ENCODE data around the gene BDP1.
"Not testable (repeated sequence)": the region's sequence is repeated elsewhere in the genome, so short reads cannot be mapped to it uniquely, and the experiment has no call there.

The BDP1 gene

DNA sequence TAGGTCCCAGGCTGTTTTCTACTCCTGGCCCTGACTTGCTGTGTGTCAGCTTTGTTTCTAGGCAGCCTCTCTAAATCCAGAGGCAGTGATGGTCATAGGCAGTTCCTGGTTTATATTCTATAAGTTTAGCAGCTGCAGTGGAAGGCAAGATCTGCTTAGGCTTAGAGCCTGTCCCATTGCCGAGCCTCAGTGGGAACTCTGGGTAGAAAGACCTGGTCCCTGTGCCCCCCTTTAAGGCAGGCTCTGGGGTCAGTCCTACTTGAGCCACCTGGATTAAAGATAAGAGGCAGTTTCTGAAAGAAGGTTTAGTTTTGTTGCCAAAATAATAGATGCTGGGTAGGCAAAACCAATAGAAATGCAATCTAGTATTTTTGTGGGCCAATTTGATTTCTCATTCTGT lies 145.3 kb downstream of the BDP1 start:
- Histone ChIP-seq H3K36me3 (ENCODE audit: low read length) (peaks cover 34% of the 10 kb centered on the region), H3K4me3 (ENCODE audit: insufficient read depth, low read length, poor library complexity, severe bottlenecking) (no peak overlapping the region)

DNA sequence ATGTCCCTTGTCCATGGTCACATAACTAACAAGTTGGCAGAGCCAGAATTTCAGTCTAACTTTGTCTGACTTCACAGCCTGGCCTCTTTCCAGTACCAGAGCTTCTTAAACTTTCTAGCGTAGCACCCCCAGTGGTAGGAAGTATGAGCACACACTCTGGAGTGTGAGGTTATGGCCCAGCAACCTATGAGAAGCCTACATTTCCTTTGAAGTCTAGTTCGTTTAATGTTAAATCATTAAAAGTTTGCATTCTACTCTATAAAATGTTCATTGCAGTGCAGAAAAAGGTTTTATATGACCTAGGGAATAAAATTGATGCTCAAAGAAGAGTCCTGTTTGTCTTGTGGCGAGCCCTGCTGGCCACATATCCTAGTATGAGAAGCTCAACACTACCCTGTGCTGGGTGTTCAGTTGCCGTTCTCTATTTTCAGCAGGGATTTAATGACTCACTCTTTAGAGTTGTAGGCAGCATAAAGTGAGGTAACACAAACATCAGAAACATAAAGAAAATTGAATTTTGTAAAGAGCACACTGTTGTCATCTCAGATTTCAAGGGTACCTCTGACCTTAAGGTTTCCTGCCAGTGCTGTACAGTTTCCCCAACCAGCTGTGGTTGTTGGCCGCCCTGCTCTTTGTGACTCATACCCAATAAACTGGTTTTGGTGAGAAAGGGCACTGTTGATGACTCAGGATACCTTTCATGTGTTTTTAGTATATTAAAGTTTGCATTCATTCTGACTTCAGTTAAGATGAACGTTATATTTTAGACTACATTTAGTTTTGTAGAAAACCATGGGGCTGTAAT lies 146.0 kb downstream of the BDP1 start:
- no peak overlapping the region for H3K4me2 ChIP-seq (ENCODE audit: low read depth, low read length, poor library complexity, severe bottlenecking)
- no peak overlapping the region for H3K9ac ChIP-seq (ENCODE audit: low read length)
- no peaks in the 10 kb centered on the region for H3K27me3 ChIP-seq (ENCODE audit: low read length)
- H4K20me1 ChIP-seq (ENCODE audit: low read depth, low read length): no peaks in the 10 kb centered on the region
- H3K79me2 ChIP-seq (ENCODE audit: insufficient read depth, low read length): peaks cover 6% of the 10 kb centered on the region; the same call in 1 of the 2 replicates
- TF ChIP-seq, protein P1, sequence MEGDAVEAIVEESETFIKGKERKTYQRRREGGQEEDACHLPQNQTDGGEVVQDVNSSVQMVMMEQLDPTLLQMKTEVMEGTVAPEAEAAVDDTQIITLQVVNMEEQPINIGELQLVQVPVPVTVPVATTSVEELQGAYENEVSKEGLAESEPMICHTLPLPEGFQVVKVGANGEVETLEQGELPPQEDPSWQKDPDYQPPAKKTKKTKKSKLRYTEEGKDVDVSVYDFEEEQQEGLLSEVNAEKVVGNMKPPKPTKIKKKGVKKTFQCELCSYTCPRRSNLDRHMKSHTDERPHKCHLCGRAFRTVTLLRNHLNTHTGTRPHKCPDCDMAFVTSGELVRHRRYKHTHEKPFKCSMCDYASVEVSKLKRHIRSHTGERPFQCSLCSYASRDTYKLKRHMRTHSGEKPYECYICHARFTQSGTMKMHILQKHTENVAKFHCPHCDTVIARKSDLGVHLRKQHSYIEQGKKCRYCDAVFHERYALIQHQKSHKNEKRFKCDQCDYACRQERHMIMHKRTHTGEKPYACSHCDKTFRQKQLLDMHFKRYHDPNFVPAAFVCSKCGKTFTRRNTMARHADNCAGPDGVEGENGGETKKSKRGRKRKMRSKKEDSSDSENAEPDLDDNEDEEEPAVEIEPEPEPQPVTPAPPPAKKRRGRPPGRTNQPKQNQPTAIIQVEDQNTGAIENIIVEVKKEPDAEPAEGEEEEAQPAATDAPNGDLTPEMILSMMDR (IDR thresholded peaks at IDR 0.05; ENCODE audit: insufficient read depth, low read length, poor library complexity, severe bottlenecking): peak; percentile 48
- no peak for TF ChIP-seq EZH2phosphoT487 (conservative IDR thresholded peaks at IDR 0.05; ENCODE audit: low read length)
- peaks cover 28% of the 10 kb centered on the region for H3K36me3 ChIP-seq (ENCODE audit: low read length)
- no peaks in the 10 kb centered on the region for H3K9me3 ChIP-seq (ENCODE audit: insufficient read depth, low read length)
- H2AFZ ChIP-seq (ENCODE audit: low read depth, low read length, severe bottlenecking): no peak overlapping the region
- no peaks in the 10 kb centered on the region for H3K9me2 ChIP-seq (replicated peaks; ENCODE audit: insufficient read depth, low read length)
- 0 out of 2 replicates have a peak, but pooled peaks cover 3% of the 10 kb centered on the region for H3F3A ChIP-seq (ENCODE audit: insufficient read depth)
- no peak overlapping the region for H3K4me3 ChIP-seq (ENCODE audit: insufficient read depth, low read length, poor library complexity, severe bottlenecking)
- no peak overlapping the region for H3K27ac ChIP-seq (ENCODE audit: low read depth, low read length)

More for the DNA sequence above, 145.3 kb downstream of the BDP1 start:
- no peaks in the 10 kb centered on the region for H4K20me1 ChIP-seq (ENCODE audit: low read depth, low read length)
- no peaks in the 10 kb centered on the region for H3K9me3 ChIP-seq (ENCODE audit: insufficient read depth, low read length)
- H3K9ac ChIP-seq (ENCODE audit: low read length): no peak overlapping the region
- 0 out of 2 replicates have a peak, but pooled peaks cover 3% of the 10 kb centered on the region for H3F3A ChIP-seq (ENCODE audit: insufficient read depth)
- H2AFZ ChIP-seq (ENCODE audit: low read depth, low read length, severe bottlenecking): no peak overlapping the region
- no peak overlapping the region for H3K27ac ChIP-seq (ENCODE audit: low read depth, low read length)
- no peaks in the 10 kb centered on the region for H3K9me2 ChIP-seq (replicated peaks; ENCODE audit: insufficient read depth, low read length)
- H3K4me2 ChIP-seq (ENCODE audit: low read depth, low read length, poor library complexity, severe bottlenecking): no peak overlapping the region
- H3K27me3 ChIP-seq (ENCODE audit: low read length): no peaks in the 10 kb centered on the region
- H3K79me2 ChIP-seq (ENCODE audit: insufficient read depth, low read length): peaks cover 6% of the 10 kb centered on the region; the same call in 1 of the 2 replicates
- TF ChIP-seq, protein P1 (IDR thresholded peaks at IDR 0.05; ENCODE audit: insufficient read depth, low read length, poor library complexity, severe bottlenecking): no peak
- no peak for TF ChIP-seq EZH2phosphoT487 (conservative IDR thresholded peaks at IDR 0.05; ENCODE audit: low read length)

DNA sequence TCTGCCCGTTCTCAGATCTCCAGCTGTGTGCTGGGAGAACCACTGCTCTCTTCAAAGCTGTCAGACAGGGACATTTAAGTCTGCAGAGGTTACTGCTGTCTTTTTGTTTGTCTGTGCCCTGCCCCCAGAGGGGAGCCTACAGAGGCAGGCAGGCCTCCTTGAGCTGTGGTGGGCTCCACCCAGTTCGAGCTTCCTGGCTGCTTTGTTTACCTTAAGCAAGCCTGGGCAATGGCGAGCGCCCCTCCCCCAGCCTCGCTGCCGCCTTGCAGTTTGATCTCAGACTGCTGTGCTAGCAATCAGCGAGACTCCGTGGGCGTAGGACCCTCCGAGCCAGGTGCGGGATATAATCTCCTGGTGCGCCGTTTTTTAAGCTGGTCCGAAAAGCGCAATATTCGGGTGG lies 154.5 kb downstream of the BDP1 start:
- not testable (repeated sequence) for H3K4me2 ChIP-seq (ENCODE audit: low read depth, low read length, poor library complexity, severe bottlenecking); H3K79me2 ChIP-seq (ENCODE audit: insufficient read depth, low read length); H3F3A ChIP-seq (ENCODE audit: insufficient read depth); H3K36me3 ChIP-seq (ENCODE audit: low read length); H3K27ac ChIP-seq (ENCODE audit: low read depth, low read length); H3K9me2 ChIP-seq (replicated peaks; ENCODE audit: insufficient read depth, low read length); H3K9ac ChIP-seq (ENCODE audit: low read length); H2AFZ ChIP-seq (ENCODE audit: low read depth, low read length, severe bottlenecking); H4K20me1 ChIP-seq (ENCODE audit: low read depth, low read length); H3K27me3 ChIP-seq (ENCODE audit: low read length); H3K4me3 ChIP-seq (ENCODE audit: insufficient read depth, low read length, poor library complexity, severe bottlenecking); H3K9me3 ChIP-seq (ENCODE audit: insufficient read depth, low read length)

DNA sequence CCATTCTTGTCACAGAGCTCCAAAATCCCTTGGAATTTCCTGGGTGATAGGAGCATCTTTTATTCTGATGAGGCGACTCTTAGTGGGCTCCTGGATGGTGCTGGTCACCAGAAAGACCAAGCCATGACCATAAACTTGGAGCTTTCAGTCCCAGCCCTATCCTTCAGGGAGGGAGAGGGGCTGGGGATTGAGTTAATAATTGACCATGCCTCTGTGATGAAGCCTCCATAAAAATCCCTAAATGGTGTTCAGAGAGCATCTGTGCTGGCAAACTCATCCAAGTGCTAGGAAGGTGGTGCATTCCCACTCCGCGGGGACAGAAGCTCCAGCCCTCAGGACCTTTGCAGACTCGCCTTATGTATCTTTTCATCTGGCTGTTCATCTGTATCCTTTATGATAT lies 160.4 kb downstream of the BDP1 start:
- Histone ChIP-seq H3K9me2 (replicated peaks; ENCODE audit: insufficient read depth, low read length) (no peaks in the 10 kb centered on the region), H2AFZ (ENCODE audit: low read depth, low read length, severe bottlenecking) (no peak overlapping the region), H3K9ac (ENCODE audit: low read length) (no peak overlapping the region), H3K27me3 (ENCODE audit: low read length) (no peaks in the 10 kb centered on the region), H3K9me3 (ENCODE audit: insufficient read depth, low read length) (no peaks in the 10 kb centered on the region), H4K20me1 (ENCODE audit: low read depth, low read length) (no peaks in the 10 kb centered on the region), H3K79me2 (ENCODE audit: insufficient read depth, low read length) (peaks cover 8% of the 10 kb centered on the region; the same call in 1 of the 2 replicates), H3K4me2 (ENCODE audit: low read depth, low read length, poor library complexity, severe bottlenecking) (no peak overlapping the region), H3K36me3 (ENCODE audit: low read length) (peaks cover 4% of the 10 kb centered on the region; the same call in 1 of the 2 replicates), H3K4me3 (ENCODE audit: insufficient read depth, low read length, poor library complexity, severe bottlenecking) (no peak overlapping the region), H3K27ac (ENCODE audit: low read depth, low read length) (no peak overlapping the region), H3F3A (ENCODE audit: insufficient read depth) (no peaks in the 10 kb centered on the region)
- TF ChIP-seq EZH2phosphoT487 (conservative IDR thresholded peaks at IDR 0.05; ENCODE audit: low read length): no peak
- TF ChIP-seq, protein P1 (IDR thresholded peaks at IDR 0.05; ENCODE audit: insufficient read depth, low read length, poor library complexity, severe bottlenecking): no peak
